Measurements from ENCODE around the gene CDS1. TPM values are rescaled to one million over a fixed set of nuclear protein-coding genes. Genes with fewer than 3 reads are reported as not detected.
"Not testable (repeated sequence)": the region's sequence is repeated elsewhere in the genome, so short reads cannot be mapped to it uniquely, and the experiment has no call there.

The CDS1 gene
- total RNA-seq (under 1 TPM; 0.67 to 0.83 TPM), polyA plus RNA-seq (under 1 TPM; 0.12 to 0.31 TPM)

DNA sequence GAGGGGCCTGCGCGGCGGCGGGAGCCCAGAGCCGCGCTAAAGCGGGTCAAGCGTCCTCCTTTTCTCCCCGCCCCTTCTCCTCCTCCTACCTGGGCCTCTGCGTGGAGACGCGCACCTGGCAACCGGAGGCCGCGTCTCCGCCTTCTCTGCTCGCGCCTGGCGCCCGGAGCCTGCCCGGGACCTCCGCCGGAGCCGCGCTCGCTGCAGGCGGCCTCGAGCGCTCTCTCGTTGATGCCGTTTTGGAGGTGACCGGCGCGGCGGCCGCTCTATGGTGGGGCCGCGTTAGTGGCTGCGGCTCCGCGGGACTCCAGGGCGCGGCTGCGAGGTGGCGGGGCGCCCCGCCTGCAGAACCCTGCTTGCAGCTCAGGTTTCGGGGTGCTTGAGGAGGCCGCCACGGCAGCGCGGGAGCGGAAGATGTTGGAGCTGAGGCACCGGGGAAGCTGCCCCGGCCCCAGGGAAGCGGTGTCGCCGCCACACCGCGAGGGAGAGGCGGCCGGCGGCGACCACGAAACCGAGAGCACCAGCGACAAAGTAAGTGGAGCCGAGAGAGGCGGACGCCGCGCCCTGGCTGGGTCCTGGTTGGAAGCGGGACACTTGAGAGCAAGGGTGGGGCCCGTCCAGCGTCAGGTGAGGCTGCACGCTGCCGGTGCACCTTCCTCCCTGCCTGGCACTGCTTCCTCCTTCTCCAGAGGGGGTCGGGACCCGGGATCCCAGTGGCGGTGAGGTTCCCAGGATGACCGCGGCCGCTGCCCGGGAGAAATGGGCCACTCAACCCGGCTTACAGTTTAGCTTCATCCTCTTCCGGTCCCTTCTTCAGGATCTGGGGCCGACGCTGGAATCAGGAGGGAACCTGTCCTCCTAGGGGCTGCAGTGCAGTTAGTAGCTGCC lies at the start of gene CDS1:
Gene CDS1, plus strand, starts transcription at position 140 of the 888 bp plus-strand sequence. Its CDS starts 275 bp downstream, at position 415.
- H3K9me3 ChIP-seq (ENCODE audit: control insufficient read depth in 1 of 2, low read length in 2 of 2), result no peaks in the 10 kb centered on the region
- POLR2A ChIA-PET (ENCODE audit: partially characterized antibody), result interaction anchor here (1.4 kb wide), 1 partner anchor 9 kb away, joined by 4 read pairs; no protein-coding TSS in a partner anchor
- H3K27ac Mint-ChIP-seq, result peak within 1 kb of the TSS; percentile 73 to 91 (median 79)

GRCh38 chr4:84535901-84536300 lies 47.0 kb upstream of the CDS1 start:
- Mint-ChIP-seq H3K4me1 (no peaks in the 10 kb centered on the region), H3K36me3 (no peaks in the 10 kb centered on the region), H3K27me3 (peaks cover 5 to 12% of the 10 kb centered on the region in 2 donors), H3K4me3 (no peak overlapping the region), H3K27ac (no peak overlapping the region), H3K9me3 (peaks cover 0 to 4% (median 0%) of the 10 kb centered on the region in 8 donors)
- Histone ChIP-seq H3K27me3 (ENCODE audit: insufficient read depth, low read length) (no peaks in the 10 kb centered on the region), H3K9me3 (ENCODE audit: control insufficient read depth in 1 of 2, low read length in 2 of 2) (no peaks in the 10 kb centered on the region), H3K36me3 (ENCODE audit: insufficient read depth, low read length) (no peaks in the 10 kb centered on the region), H3K4me3 (ENCODE audit: low read length in 2 of 2) (no peak overlapping the region), H3K27ac (ENCODE audit: low read depth, low read length) (no peak overlapping the region), H3K4me1 (ENCODE audit: insufficient read depth, low read length) (no peaks in the 10 kb centered on the region)
- CTCF ChIA-PET (ENCODE audit: partially characterized antibody), result interaction anchor here (1.2 to 1.4 kb wide), 2 partner anchors 14 to 890 kb away, joined by 3 read pairs; no protein-coding TSS in a partner anchor
- POLR2A ChIA-PET (ENCODE audit: partially characterized antibody), result no interaction called here
- DNase-seq, result no peak
- intact Hi-C loops (cut with micrococcal nuclease), result no loop called here

More for the DNA sequence above, at the start of gene CDS1:
- DNase-seq, result peak in 2 of 5 donors; percentile 19 to 53
- intact Hi-C loops (cut with micrococcal nuclease), result loop anchor here (5.0 kb wide), 1 partner anchor 1681 kb away; the partner anchor contains the start of gene THAP9
- CTCF ChIA-PET (ENCODE audit: partially characterized antibody), result interaction anchor here (1.1 kb wide), 1 partner anchor 9 kb away, joined by 3 read pairs; no protein-coding TSS in a partner anchor
- H3K4me3 ChIP-seq (ENCODE audit: low read length in 2 of 2), result peak within 1 kb of the TSS; percentile 50 to 51
- peaks cover 19% of the 10 kb centered on the region for H3K4me1 ChIP-seq (ENCODE audit: insufficient read depth, low read length)
- H3K27me3 ChIP-seq (ENCODE audit: insufficient read depth, low read length), result peaks cover 7% of the 10 kb centered on the region
- Mint-ChIP-seq H3K4me3 (peak within 1 kb of the TSS; percentile 83 to 91 (median 88)), H3K9me3 (peaks cover 0 to 8% (median 1%) of the 10 kb centered on the region in 8 donors), H3K4me1 (peaks cover 9 to 18% (median 15%) of the 10 kb centered on the region in 4 donors), H3K36me3 (peaks cover 0 to 3% of the 10 kb centered on the region in 2 donors), H3K27me3 (peaks cover 18 to 32% of the 10 kb centered on the region in 2 donors)
- H3K36me3 ChIP-seq (ENCODE audit: insufficient read depth, low read length), result no peaks in the 10 kb centered on the region
- H3K27ac ChIP-seq (ENCODE audit: low read depth, low read length), result peak within 1 kb of the TSS; percentile 31

GRCh38 chr4:84545093-84545492 lies 37.8 kb upstream of the CDS1 start:
- Histone ChIP-seq H3K27ac (ENCODE audit: low read depth, low read length) (no peak overlapping the region), H3K9me3 (ENCODE audit: control insufficient read depth in 1 of 2, low read length in 2 of 2) (no peaks in the 10 kb centered on the region), H3K36me3 (ENCODE audit: insufficient read depth, low read length) (no peaks in the 10 kb centered on the region), H3K4me3 (ENCODE audit: low read length in 2 of 2) (no peak overlapping the region), H3K4me1 (ENCODE audit: insufficient read depth, low read length) (no peaks in the 10 kb centered on the region), H3K27me3 (ENCODE audit: insufficient read depth, low read length) (no peaks in the 10 kb centered on the region)
- ChIA-PET POLR2A (ENCODE audit: partially characterized antibody) (no interaction called here), CTCF (ENCODE audit: partially characterized antibody) (no interaction called here)
- no peak for DNase-seq
- H3K27ac Mint-ChIP-seq, result no peak overlapping the region
- H3K27me3 Mint-ChIP-seq, result peaks cover 11 to 15% of the 10 kb centered on the region in 2 donors
- H3K4me1 Mint-ChIP-seq, result no peaks in the 10 kb centered on the region
- H3K36me3 Mint-ChIP-seq, result no peaks in the 10 kb centered on the region
- H3K4me3 Mint-ChIP-seq, result no peak overlapping the region
- intact Hi-C loops (cut with micrococcal nuclease), result no loop called here
- H3K9me3 Mint-ChIP-seq, result peaks cover 0 to 6% (median 0%) of the 10 kb centered on the region in 8 donors

GRCh38 chr4:84547211-84547610 lies 35.7 kb upstream of the CDS1 start:
- Histone ChIP-seq H3K9me3 (ENCODE audit: control insufficient read depth in 1 of 2, low read length in 2 of 2) (no peaks in the 10 kb centered on the region), H3K4me1 (ENCODE audit: insufficient read depth, low read length) (no peaks in the 10 kb centered on the region), H3K27me3 (ENCODE audit: insufficient read depth, low read length) (no peaks in the 10 kb centered on the region), H3K4me3 (ENCODE audit: low read length in 2 of 2) (no peak overlapping the region), H3K36me3 (ENCODE audit: insufficient read depth, low read length) (no peaks in the 10 kb centered on the region), H3K27ac (ENCODE audit: low read depth, low read length) (no peak overlapping the region)
- intact Hi-C loops (cut with micrococcal nuclease), result no loop called here
- H3K9me3 Mint-ChIP-seq, result peaks cover 0 to 2% (median 0%) of the 10 kb centered on the region in 8 donors
- no peaks in the 10 kb centered on the region for H3K4me1 Mint-ChIP-seq
- ChIA-PET POLR2A (ENCODE audit: partially characterized antibody) (no interaction called here), CTCF (ENCODE audit: partially characterized antibody) (no interaction called here)
- peaks cover 9 to 15% of the 10 kb centered on the region in 2 donors for H3K27me3 Mint-ChIP-seq
- H3K27ac Mint-ChIP-seq, result no peak overlapping the region
- no peak for DNase-seq
- H3K4me3 Mint-ChIP-seq, result no peak overlapping the region
- no peaks in the 10 kb centered on the region for H3K36me3 Mint-ChIP-seq

DNA sequence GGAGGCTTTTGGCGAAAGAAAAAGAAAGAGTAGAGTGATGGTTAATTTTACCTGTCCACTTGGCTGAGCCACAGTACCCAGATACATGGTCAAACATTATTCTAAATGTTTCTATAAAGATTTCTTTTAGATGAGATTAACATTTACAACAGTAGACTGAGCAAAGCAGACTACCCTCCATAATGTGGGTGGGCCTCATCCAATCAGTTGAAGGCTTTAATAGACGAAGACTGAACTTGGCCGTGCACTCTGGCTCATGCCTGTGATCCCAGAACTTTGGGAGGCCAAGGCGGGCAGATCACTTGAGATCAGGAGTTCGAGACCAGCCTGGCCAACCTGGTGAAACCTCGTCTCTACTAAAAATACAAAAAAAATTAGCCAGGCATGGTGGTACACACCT lies 33.7 kb upstream of the CDS1 start:
- H3K27ac Mint-ChIP-seq; H3K4me3 Mint-ChIP-seq; H3K9me3 Mint-ChIP-seq; H3K27me3 ChIP-seq (ENCODE audit: insufficient read depth, low read length); H3K4me1 Mint-ChIP-seq; H3K27ac ChIP-seq (ENCODE audit: low read depth, low read length); H3K36me3 ChIP-seq (ENCODE audit: insufficient read depth, low read length); H3K36me3 Mint-ChIP-seq; DNase-seq; H3K4me3 ChIP-seq (ENCODE audit: low read length in 2 of 2); H3K9me3 ChIP-seq (ENCODE audit: control insufficient read depth in 1 of 2, low read length in 2 of 2); POLR2A ChIA-PET (ENCODE audit: partially characterized antibody); H3K4me1 ChIP-seq (ENCODE audit: insufficient read depth, low read length); intact Hi-C loops (cut with micrococcal nuclease); CTCF ChIA-PET (ENCODE audit: partially characterized antibody): not testable (repeated sequence)
- peaks cover 7 to 11% of the 10 kb centered on the region in 2 donors for H3K27me3 Mint-ChIP-seq

DNA sequence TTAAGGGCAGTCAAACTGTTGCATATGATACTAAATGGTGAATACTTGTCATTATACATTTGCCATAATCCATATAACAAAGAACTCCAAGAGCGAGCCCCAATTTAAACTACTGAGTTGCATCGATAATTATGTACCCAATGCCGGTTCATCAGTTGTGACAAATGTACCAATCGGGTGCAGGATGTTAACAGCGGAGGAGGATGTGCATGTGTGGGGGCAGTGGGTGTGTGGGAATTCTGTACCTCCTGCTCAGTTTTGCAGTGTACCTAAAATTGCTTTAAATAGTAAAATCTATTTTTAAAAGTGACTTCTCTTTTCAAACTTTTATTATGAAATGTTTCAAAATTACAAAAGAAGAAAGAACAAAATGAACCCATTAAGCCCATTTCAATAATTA lies 20.8 kb upstream of the CDS1 start:
- intact Hi-C loops (cut with micrococcal nuclease), result no loop called here
- H3K27ac Mint-ChIP-seq, result no peak overlapping the region
- no peaks in the 10 kb centered on the region for H3K4me1 Mint-ChIP-seq
- peaks cover 0 to 1% (median 0%) of the 10 kb centered on the region in 8 donors for H3K9me3 Mint-ChIP-seq
- Histone ChIP-seq H3K4me1 (ENCODE audit: insufficient read depth, low read length) (no peaks in the 10 kb centered on the region), H3K9me3 (ENCODE audit: control insufficient read depth in 1 of 2, low read length in 2 of 2) (no peaks in the 10 kb centered on the region), H3K27me3 (ENCODE audit: insufficient read depth, low read length) (no peaks in the 10 kb centered on the region), H3K36me3 (ENCODE audit: insufficient read depth, low read length) (no peaks in the 10 kb centered on the region), H3K4me3 (ENCODE audit: low read length in 2 of 2) (no peak overlapping the region), H3K27ac (ENCODE audit: low read depth, low read length) (no peak overlapping the region)
- POLR2A ChIA-PET (ENCODE audit: partially characterized antibody), result no interaction called here
- H3K4me3 Mint-ChIP-seq, result no peak overlapping the region
- no peak for DNase-seq
- no peaks in the 10 kb centered on the region for H3K36me3 Mint-ChIP-seq
- CTCF ChIA-PET (ENCODE audit: partially characterized antibody), result no interaction called here
- peaks cover 15 to 19% of the 10 kb centered on the region in 2 donors for H3K27me3 Mint-ChIP-seq

DNA sequence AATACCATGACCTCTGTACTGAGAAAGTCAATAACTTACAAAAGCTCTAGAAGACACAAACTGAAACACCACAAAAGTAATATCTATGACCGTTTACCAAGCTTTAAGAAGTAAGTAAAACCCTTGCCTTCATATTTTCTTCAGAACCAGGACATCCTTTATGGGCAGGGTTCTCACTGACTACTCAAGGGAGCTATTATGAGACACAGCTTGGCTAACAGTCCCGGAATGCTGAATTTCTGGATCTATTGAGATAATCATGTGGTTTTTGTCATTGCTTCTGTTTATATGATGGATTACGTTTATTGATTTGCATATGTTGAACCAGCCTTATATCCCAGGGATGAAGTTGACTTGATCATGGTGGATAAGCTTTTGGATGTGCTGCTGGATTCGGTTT lies 19.9 kb upstream of the CDS1 start:
- Mint-ChIP-seq H3K9me3 (no peaks in the 10 kb centered on the region), H3K27ac (no peak overlapping the region), H3K36me3 (no peaks in the 10 kb centered on the region), H3K4me1 (no peaks in the 10 kb centered on the region), H3K27me3 (peaks cover 18 to 21% of the 10 kb centered on the region in 2 donors), H3K4me3 (no peak overlapping the region)
- Histone ChIP-seq H3K4me1 (ENCODE audit: insufficient read depth, low read length) (no peaks in the 10 kb centered on the region), H3K9me3 (ENCODE audit: control insufficient read depth in 1 of 2, low read length in 2 of 2) (no peaks in the 10 kb centered on the region), H3K27me3 (ENCODE audit: insufficient read depth, low read length) (no peaks in the 10 kb centered on the region), H3K4me3 (ENCODE audit: low read length in 2 of 2) (no peak overlapping the region), H3K36me3 (ENCODE audit: insufficient read depth, low read length) (no peaks in the 10 kb centered on the region), H3K27ac (ENCODE audit: low read depth, low read length) (no peak overlapping the region)
- intact Hi-C loops (cut with micrococcal nuclease), result no loop called here
- ChIA-PET CTCF (ENCODE audit: partially characterized antibody) (no interaction called here), POLR2A (ENCODE audit: partially characterized antibody) (no interaction called here)
- DNase-seq, result no peak
